ENCODE measurements around the gene RABGAP1L.

GRCh38 chr1:174902531-174903099, 743.3 kb downstream of the RABGAP1L start:
- TF ChIP-seq, protein P1, sequence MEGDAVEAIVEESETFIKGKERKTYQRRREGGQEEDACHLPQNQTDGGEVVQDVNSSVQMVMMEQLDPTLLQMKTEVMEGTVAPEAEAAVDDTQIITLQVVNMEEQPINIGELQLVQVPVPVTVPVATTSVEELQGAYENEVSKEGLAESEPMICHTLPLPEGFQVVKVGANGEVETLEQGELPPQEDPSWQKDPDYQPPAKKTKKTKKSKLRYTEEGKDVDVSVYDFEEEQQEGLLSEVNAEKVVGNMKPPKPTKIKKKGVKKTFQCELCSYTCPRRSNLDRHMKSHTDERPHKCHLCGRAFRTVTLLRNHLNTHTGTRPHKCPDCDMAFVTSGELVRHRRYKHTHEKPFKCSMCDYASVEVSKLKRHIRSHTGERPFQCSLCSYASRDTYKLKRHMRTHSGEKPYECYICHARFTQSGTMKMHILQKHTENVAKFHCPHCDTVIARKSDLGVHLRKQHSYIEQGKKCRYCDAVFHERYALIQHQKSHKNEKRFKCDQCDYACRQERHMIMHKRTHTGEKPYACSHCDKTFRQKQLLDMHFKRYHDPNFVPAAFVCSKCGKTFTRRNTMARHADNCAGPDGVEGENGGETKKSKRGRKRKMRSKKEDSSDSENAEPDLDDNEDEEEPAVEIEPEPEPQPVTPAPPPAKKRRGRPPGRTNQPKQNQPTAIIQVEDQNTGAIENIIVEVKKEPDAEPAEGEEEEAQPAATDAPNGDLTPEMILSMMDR (tag by site-specific recombination; IDR thresholded peaks at IDR 0.05), result no peak
- no peak for TF ChIP-seq ZNF549 (tag by site-specific recombination; IDR thresholded peaks at IDR 0.05)
- TF ChIP-seq ZNF843 (tag by site-specific recombination; IDR thresholded peaks at IDR 0.05), result no peak
- TF ChIP-seq IKZF3 (tag by site-specific recombination; IDR thresholded peaks at IDR 0.05), result no peak

Measured in HEK293 (cell line).